HEK293 (cell line): ENCODE results near the gene ZDHHC17.

Experiments
- CTCF ChIA-PET: fragments of 350-600 bp; formaldehyde crosslinking; extraction: SDS; loops from one replicate; lab custom pipeline; 2021; ENCODE audit warnings: antibody characterized with exemption; lab: Yijun Ruan, JAX
- POLR2A ChIA-PET: fragments of 300-600 bp; formaldehyde crosslinking; extraction: SDS; loops from one replicate; lab custom pipeline; 2020; ENCODE audit warnings: antibody characterized with exemption, inconsistent platforms; lab: Yijun Ruan, JAX
- H3K27ac ChIP-seq: fragments of 200-500 bp; sonication (Bioruptor generic); 2 replicates; pipeline ENCODE4 v1.5.1; 2014; ENCODE audit warnings: low read depth, low read length, control low read depth, inconsistent platforms; ENCODE audit errors: extremely low read depth
- H3K36me3 ChIP-seq, 2 experiments: fragments of 200-500 bp in 1 of 2; sonication (Bioruptor generic) in 1 of 2; 1 replicate in 1 of 2; 2 replicates in 1 of 2; pipeline ENCODE4 v1.5.1; 2014 to 2017; ENCODE audit warnings: inconsistent platforms in 2 of 2, low read length in 2 of 2; ENCODE audit not compliant: control insufficient read depth in 2 of 2, insufficient read depth in 1 of 2
- H3K4me1 ChIP-seq: fragments of 200-500 bp; sonication (Bioruptor generic); 2 replicates; pipeline ENCODE4 v1.5.1; 2014; ENCODE audit warnings: mild to moderate bottlenecking, low read length, inconsistent platforms; ENCODE audit not compliant: control insufficient read depth, insufficient read depth
- H3K4me3 ChIP-seq: 2 replicates; pipeline ENCODE4 v1.5.1; 2011; ENCODE audit warnings: low read depth, mild to moderate bottlenecking, control low read depth, low read length, moderate library complexity
- H3K9me3 ChIP-seq: fragments of 200-500 bp; sonication (Bioruptor generic); 2 replicates; pipeline ENCODE4 v1.5.1; 2014; ENCODE audit warnings: low read depth, low read length, inconsistent platforms; ENCODE audit not compliant: control insufficient read depth, insufficient read depth
- OSR2 ChIP-seq: fragments of 450-650 bp; formaldehyde crosslinking; IDR thresholded peaks from 2 replicates; pipeline ENCODE4 v1.5.1; 2016; ENCODE audit warnings: missing biosample characterization, missing genetic modification characterization
- PRDM1 ChIP-seq: fragments of 450-650 bp; formaldehyde crosslinking; IDR thresholded peaks from 2 replicates; pipeline ENCODE4; 2016; ENCODE audit warnings: missing biosample characterization, missing genetic modification characterization
- SCRT2 ChIP-seq: fragments of 450-650 bp; formaldehyde crosslinking; IDR thresholded peaks from 2 replicates; pipeline ENCODE4 v1.5.1; 2016; ENCODE audit warnings: missing biosample characterization, missing genetic modification characterization
- ZFP69B ChIP-seq: fragments of 450-650 bp; formaldehyde crosslinking; IDR thresholded peaks from 2 replicates; pipeline ENCODE4 v1.5.1; 2016; ENCODE audit warnings: missing biosample characterization, missing genetic modification characterization
- ZNF146 ChIP-seq: fragments of 450-650 bp; formaldehyde crosslinking; IDR thresholded peaks from 2 replicates; pipeline ENCODE4 v1.5.1; 2016; ENCODE audit warnings: missing biosample characterization, missing genetic modification characterization
- ZNF18 ChIP-seq: fragments of 450-650 bp; formaldehyde crosslinking; IDR thresholded peaks from 2 replicates; pipeline ENCODE4 v1.5.1; 2016; ENCODE audit warnings: missing biosample characterization, missing genetic modification characterization
- ZNF248 ChIP-seq: fragments of 450-650 bp; formaldehyde crosslinking; IDR thresholded peaks from 2 replicates; pipeline ENCODE4 v1.5.1; 2017; ENCODE audit warnings: missing biosample characterization, missing genetic modification characterization
- ZNF341 ChIP-seq: fragments of 450-650 bp; formaldehyde crosslinking; IDR thresholded peaks from 2 replicates; pipeline ENCODE4; 2016; ENCODE audit warnings: low read depth, missing biosample characterization, missing genetic modification characterization
- ZNF394 ChIP-seq: fragments of 450-650 bp; formaldehyde crosslinking; IDR thresholded peaks from 2 replicates; pipeline ENCODE4 v1.5.1; 2016; ENCODE audit warnings: missing biosample characterization, missing genetic modification characterization, mild to moderate bottlenecking, moderate library complexity, borderline replicate concordance
- ZNF449 ChIP-seq: fragments of 450-650 bp; formaldehyde crosslinking; IDR thresholded peaks from 2 replicates; pipeline ENCODE4 v1.5.1; 2017; ENCODE audit warnings: missing biosample characterization, mild to moderate bottlenecking, missing genetic modification characterization, moderate library complexity
- ZNF473 ChIP-seq: fragments of 450-650 bp; formaldehyde crosslinking; IDR thresholded peaks from 2 replicates; pipeline ENCODE4 v1.5.1; 2017; ENCODE audit warnings: missing biosample characterization, missing genetic modification characterization
- ZNF488 ChIP-seq: fragments of 450-650 bp; formaldehyde crosslinking; IDR thresholded peaks from 2 replicates; pipeline ENCODE4 v1.5.1; 2016; ENCODE audit warnings: missing biosample characterization, missing genetic modification characterization
- ZNF621 ChIP-seq: fragments of 450-650 bp; formaldehyde crosslinking; IDR thresholded peaks from 2 replicates; pipeline ENCODE4 v1.5.1; 2017; ENCODE audit warnings: missing biosample characterization, missing genetic modification characterization
- ZNF623 ChIP-seq: fragments of 450-650 bp; formaldehyde crosslinking; IDR thresholded peaks from 2 replicates; pipeline ENCODE4 v1.5.1; 2016; ENCODE audit warnings: missing biosample characterization, missing genetic modification characterization
- ZNF629 ChIP-seq: fragments of 450-650 bp; formaldehyde crosslinking; IDR thresholded peaks from 2 replicates; pipeline ENCODE4 v1.5.1; 2017; ENCODE audit warnings: missing biosample characterization, missing genetic modification characterization
- ZNF677 ChIP-seq: fragments of 450-650 bp; IDR thresholded peaks from 2 replicates; pipeline ENCODE4 v1.5.0; 2018; ENCODE audit warnings: missing biosample characterization, mild to moderate bottlenecking, missing genetic modification characterization, moderate library complexity
- ZNF785 ChIP-seq: fragments of 450-650 bp; formaldehyde crosslinking; IDR thresholded peaks from 2 replicates; pipeline ENCODE4 v1.5.1; 2016; ENCODE audit warnings: missing biosample characterization, missing genetic modification characterization
- ZNF791 ChIP-seq: fragments of 450-650 bp; formaldehyde crosslinking; IDR thresholded peaks from 2 replicates; pipeline ENCODE4 v1.5.1; 2016; ENCODE audit warnings: missing biosample characterization, missing genetic modification characterization
- ZSCAN4 ChIP-seq: fragments of 450-650 bp; formaldehyde crosslinking; IDR thresholded peaks from 2 replicates; pipeline ENCODE4 v1.5.1; 2017; ENCODE audit warnings: missing biosample characterization, missing genetic modification characterization

ZDHHC17 gene

GRCh38 chr12:76874491-76875190, 110.7 kb downstream of the ZDHHC17 start (continued):
- TF ChIP-seq ZNF449 (tag by site-specific recombination): no peak
- TF ChIP-seq OSR2 (tag by site-specific recombination): 0 out of 2 replicates have a peak, but pooled peaks have one; percentile 10
- TF ChIP-seq ZNF621 (tag by site-specific recombination): no peak
- TF ChIP-seq ZFP69B: no peak

GRCh38 chr12:76876696-76877229, 112.8 kb downstream of the ZDHHC17 start:
- ChIA-PET POLR2A (no interaction called here), CTCF (no interaction called here)
- Histone ChIP-seq H3K27ac (no peak overlapping the region), H3K4me1 (peaks cover 38% of the 10 kb centered on the region), H3K4me3 (no peak overlapping the region), H3K9me3 (no peaks in the 10 kb centered on the region)
- peak; percentile 66; the same call in 1 of the 2 replicates for TF ChIP-seq ZNF18
- 0 out of 2 replicates have a peak, but pooled peaks have one; percentile 35 for TF ChIP-seq SCRT2 (tag by site-specific recombination)
- no peak for TF ChIP-seq ZNF488 (tag by site-specific recombination)
- no peak for TF ChIP-seq ZNF629 (tag by site-specific recombination)
- no peak for TF ChIP-seq ZNF146
- no peak for TF ChIP-seq ZSCAN4 (tag by site-specific recombination)
- no peak for TF ChIP-seq ZNF394 (tag by site-specific recombination)
- no peak for TF ChIP-seq ZNF623
- no peak for TF ChIP-seq ZNF791
- no peak for TF ChIP-seq ZNF473
- TF ChIP-seq PRDM1 (tag by site-specific recombination): peak; percentile 53
- TF ChIP-seq ZNF248 (tag by site-specific recombination): no peak
- TF ChIP-seq ZNF785 (tag by site-specific recombination): no peak
- TF ChIP-seq ZNF677 (tag by site-specific recombination): no peak
- no peak for TF ChIP-seq ZNF341 (tag by site-specific recombination)
- TF ChIP-seq, all 188 proteins: peak for 3
- H3K36me3 ChIP-seq: peaks cover 0 to 5% of the 10 kb centered on the region in 2 experiments; a peak in 1 of 3 replicates
